Ishikawa (cell line): ENCODE measurements around the gene CORIN.

Experiments used
- CEBPB ChIP-seq: IDR thresholded peaks from 2 replicates; pipeline ENCODE4 v1.6.1; 2012
- CREB1 ChIP-seq: IDR thresholded peaks from 2 replicates; pipeline ENCODE4 v1.6.1; 2012; ENCODE audit warnings: low read depth
- EP300 ChIP-seq: IDR thresholded peaks from 2 replicates; pipeline ENCODE4 v1.6.1; 2012; ENCODE audit warnings: borderline replicate concordance
- RAD21 ChIP-seq: IDR thresholded peaks from 2 replicates; pipeline ENCODE4 v1.6.1; 2012; ENCODE audit warnings: low read depth
- TAF1 ChIP-seq: IDR thresholded peaks from 2 replicates; pipeline ENCODE4 v1.6.1; 2012; ENCODE audit warnings: low read depth, mild to moderate bottlenecking
- YY1 ChIP-seq: IDR thresholded peaks from 2 replicates; pipeline ENCODE4 v1.6.1; 2012; ENCODE audit warnings: low read depth
- ZBTB7A ChIP-seq: IDR thresholded peaks from 2 replicates; pipeline ENCODE4 v1.6.1; 2012; ENCODE audit warnings: low read depth
- TF ChIP-seq, protein P1 (sequence below): IDR thresholded peaks from 2 replicates; pipeline ENCODE4 v1.6.1; 2012
- TF ChIP-seq, protein P2 (sequence below): IDR thresholded peaks from 2 replicates; pipeline ENCODE4 v1.6.1; 2012; ENCODE audit warnings: low read depth, mild to moderate bottlenecking

DNA sequence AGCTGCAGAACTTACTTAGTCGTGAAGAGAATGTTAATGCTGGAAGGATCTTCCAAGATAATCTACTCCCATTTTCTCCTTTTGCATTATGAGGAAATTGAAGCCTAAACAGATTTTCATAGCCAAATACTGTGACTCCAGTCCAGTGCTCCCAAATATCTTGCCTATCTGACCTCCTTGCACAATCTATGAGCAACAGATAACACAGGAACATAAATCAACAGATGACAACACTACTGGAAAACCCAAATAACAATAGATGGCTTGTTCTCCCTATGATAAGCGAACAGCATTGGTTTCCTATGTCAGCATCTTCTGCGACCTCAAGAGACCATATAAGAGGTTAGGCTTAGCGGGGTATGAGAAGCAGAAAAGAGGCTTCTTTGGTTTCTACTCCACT is 88.0 kb downstream of the CORIN start:
- TF ChIP-seq RAD21 (no peak), CEBPB (no peak), ZBTB7A (no peak), YY1 (no peak), EP300 (no peak), CREB1 (no peak), TAF1 (no peak)
- TF ChIP-seq, protein P1, sequence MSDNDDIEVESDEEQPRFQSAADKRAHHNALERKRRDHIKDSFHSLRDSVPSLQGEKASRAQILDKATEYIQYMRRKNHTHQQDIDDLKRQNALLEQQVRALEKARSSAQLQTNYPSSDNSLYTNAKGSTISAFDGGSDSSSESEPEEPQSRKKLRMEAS, result no peak
- TF ChIP-seq, protein P2, sequence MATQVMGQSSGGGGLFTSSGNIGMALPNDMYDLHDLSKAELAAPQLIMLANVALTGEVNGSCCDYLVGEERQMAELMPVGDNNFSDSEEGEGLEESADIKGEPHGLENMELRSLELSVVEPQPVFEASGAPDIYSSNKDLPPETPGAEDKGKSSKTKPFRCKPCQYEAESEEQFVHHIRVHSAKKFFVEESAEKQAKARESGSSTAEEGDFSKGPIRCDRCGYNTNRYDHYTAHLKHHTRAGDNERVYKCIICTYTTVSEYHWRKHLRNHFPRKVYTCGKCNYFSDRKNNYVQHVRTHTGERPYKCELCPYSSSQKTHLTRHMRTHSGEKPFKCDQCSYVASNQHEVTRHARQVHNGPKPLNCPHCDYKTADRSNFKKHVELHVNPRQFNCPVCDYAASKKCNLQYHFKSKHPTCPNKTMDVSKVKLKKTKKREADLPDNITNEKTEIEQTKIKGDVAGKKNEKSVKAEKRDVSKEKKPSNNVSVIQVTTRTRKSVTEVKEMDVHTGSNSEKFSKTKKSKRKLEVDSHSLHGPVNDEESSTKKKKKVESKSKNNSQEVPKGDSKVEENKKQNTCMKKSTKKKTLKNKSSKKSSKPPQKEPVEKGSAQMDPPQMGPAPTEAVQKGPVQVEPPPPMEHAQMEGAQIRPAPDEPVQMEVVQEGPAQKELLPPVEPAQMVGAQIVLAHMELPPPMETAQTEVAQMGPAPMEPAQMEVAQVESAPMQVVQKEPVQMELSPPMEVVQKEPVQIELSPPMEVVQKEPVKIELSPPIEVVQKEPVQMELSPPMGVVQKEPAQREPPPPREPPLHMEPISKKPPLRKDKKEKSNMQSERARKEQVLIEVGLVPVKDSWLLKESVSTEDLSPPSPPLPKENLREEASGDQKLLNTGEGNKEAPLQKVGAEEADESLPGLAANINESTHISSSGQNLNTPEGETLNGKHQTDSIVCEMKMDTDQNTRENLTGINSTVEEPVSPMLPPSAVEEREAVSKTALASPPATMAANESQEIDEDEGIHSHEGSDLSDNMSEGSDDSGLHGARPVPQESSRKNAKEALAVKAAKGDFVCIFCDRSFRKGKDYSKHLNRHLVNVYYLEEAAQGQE, result no peak
